ENCODE results near the gene MIPOL1.
A peak's percentile ranks its signal among the peaks of the same experiment; 100 is the strongest.
"Not testable (repeated sequence)": the region's sequence is repeated elsewhere in the genome, so short reads cannot be mapped to it uniquely, and the experiment has no call there.

Gene MIPOL1

GRCh38 chr14:37197421-37198272 lies at the start of gene MIPOL1:
Gene MIPOL1 (plus strand): TSS chr14:37197937. CDS start chr14:37247889, 49,952 bp downstream.
- no peak within 1 kb of the TSS for H3K27ac Mint-ChIP-seq
- H3K9me3 Mint-ChIP-seq (ENCODE audit: low read depth), result no peaks in the 10 kb centered on the region
- H3K4me3 Mint-ChIP-seq, result peak within 1 kb of the TSS; percentile 72
- no peaks in the 10 kb centered on the region for H3K36me3 Mint-ChIP-seq
- peaks cover 14% of the 10 kb centered on the region for H3K4me1 Mint-ChIP-seq (ENCODE audit: low read depth)
- peaks cover 10% of the 10 kb centered on the region for H3K27me3 Mint-ChIP-seq

- Mint-ChIP-seq H3K9me3 (ENCODE audit: low read depth) (peaks cover 11% of the 10 kb centered on the region), H3K27ac (no peak overlapping the region), H3K27me3 (peaks cover 3% of the 10 kb centered on the region), H3K4me1 (ENCODE audit: low read depth) (no peaks in the 10 kb centered on the region), H3K4me3 (no peak overlapping the region), H3K36me3 (peaks cover 3% of the 10 kb centered on the region)
Observed at GRCh38 chr14:37150414-37150813, 47.3 kb upstream of the MIPOL1 start.

GRCh38 chr14:37153005-37153404 lies 44.7 kb upstream of the MIPOL1 start:
- no peaks in the 10 kb centered on the region for H3K4me1 Mint-ChIP-seq (ENCODE audit: low read depth)
- no peak overlapping the region for H3K27ac Mint-ChIP-seq
- H3K4me3 Mint-ChIP-seq, result no peak overlapping the region
- peaks cover 3% of the 10 kb centered on the region for H3K36me3 Mint-ChIP-seq
- H3K9me3 Mint-ChIP-seq (ENCODE audit: low read depth), result peaks cover 13% of the 10 kb centered on the region
- peaks cover 3% of the 10 kb centered on the region for H3K27me3 Mint-ChIP-seq

- peaks cover 13% of the 10 kb centered on the region for H3K9me3 Mint-ChIP-seq (ENCODE audit: low read depth)
- H3K4me1 Mint-ChIP-seq (ENCODE audit: low read depth), result no peaks in the 10 kb centered on the region
- peaks cover 3% of the 10 kb centered on the region for H3K36me3 Mint-ChIP-seq
- H3K27me3 Mint-ChIP-seq, result peaks cover 3% of the 10 kb centered on the region
- no peak overlapping the region for H3K27ac Mint-ChIP-seq
- no peak overlapping the region for H3K4me3 Mint-ChIP-seq
Observed at GRCh38 chr14:37153483-37153882, 44.3 kb upstream of the MIPOL1 start.

- H3K9me3 Mint-ChIP-seq (ENCODE audit: low read depth), result peaks cover 28% of the 10 kb centered on the region
- H3K4me1 Mint-ChIP-seq (ENCODE audit: low read depth), result no peaks in the 10 kb centered on the region
- H3K27me3 Mint-ChIP-seq, result peaks cover 3% of the 10 kb centered on the region
- no peak overlapping the region for H3K4me3 Mint-ChIP-seq
- no peak overlapping the region for H3K27ac Mint-ChIP-seq
- H3K36me3 Mint-ChIP-seq, result peaks cover 3% of the 10 kb centered on the region
Observed at GRCh38 chr14:37157987-37158386, 39.8 kb upstream of the MIPOL1 start.

- not testable (repeated sequence) for H3K4me1 Mint-ChIP-seq (ENCODE audit: low read depth); H3K36me3 Mint-ChIP-seq; H3K27ac Mint-ChIP-seq; H3K4me3 Mint-ChIP-seq; H3K27me3 Mint-ChIP-seq
- peaks cover 15% of the 10 kb centered on the region for H3K9me3 Mint-ChIP-seq (ENCODE audit: low read depth)
Observed at GRCh38 chr14:37162307-37162706, 35.4 kb upstream of the MIPOL1 start.

- H3K4me3 Mint-ChIP-seq, result no peak overlapping the region
- H3K4me1 Mint-ChIP-seq (ENCODE audit: low read depth), result no peaks in the 10 kb centered on the region
- H3K36me3 Mint-ChIP-seq, result peaks cover 2% of the 10 kb centered on the region
- peaks cover 5% of the 10 kb centered on the region for H3K27me3 Mint-ChIP-seq
- H3K27ac Mint-ChIP-seq, result no peak overlapping the region
- H3K9me3 Mint-ChIP-seq (ENCODE audit: low read depth), result peaks cover 6% of the 10 kb centered on the region
Observed at GRCh38 chr14:37165794-37166193, 31.9 kb upstream of the MIPOL1 start.

- no peak overlapping the region for H3K4me3 Mint-ChIP-seq
- H3K9me3 Mint-ChIP-seq (ENCODE audit: low read depth), result no peaks in the 10 kb centered on the region
- H3K27ac Mint-ChIP-seq, result no peak overlapping the region
- peaks cover 8% of the 10 kb centered on the region for H3K27me3 Mint-ChIP-seq
- peaks cover 3% of the 10 kb centered on the region for H3K4me1 Mint-ChIP-seq (ENCODE audit: low read depth)
- peaks cover 2% of the 10 kb centered on the region for H3K36me3 Mint-ChIP-seq
Observed at GRCh38 chr14:37167151-37168047, 30.3 kb upstream of the MIPOL1 start.

GRCh38 chr14:37168721-37169120 lies 29.0 kb upstream of the MIPOL1 start:
- peaks cover 2% of the 10 kb centered on the region for H3K36me3 Mint-ChIP-seq
- H3K27me3 Mint-ChIP-seq, result peaks cover 14% of the 10 kb centered on the region
- H3K4me3 Mint-ChIP-seq, result no peak overlapping the region
- H3K27ac Mint-ChIP-seq, result no peak overlapping the region
- H3K9me3 Mint-ChIP-seq (ENCODE audit: low read depth), result peaks cover 4% of the 10 kb centered on the region
- peaks cover 3% of the 10 kb centered on the region for H3K4me1 Mint-ChIP-seq (ENCODE audit: low read depth)

GRCh38 chr14:37170237-37170636 lies 27.5 kb upstream of the MIPOL1 start:
- Mint-ChIP-seq H3K4me3 (no peak overlapping the region), H3K4me1 (ENCODE audit: low read depth) (peaks cover 3% of the 10 kb centered on the region), H3K36me3 (peaks cover 2% of the 10 kb centered on the region), H3K27ac (no peak overlapping the region), H3K27me3 (peaks cover 15% of the 10 kb centered on the region), H3K9me3 (ENCODE audit: low read depth) (peaks cover 4% of the 10 kb centered on the region)

- Mint-ChIP-seq H3K27me3 (peaks cover 15% of the 10 kb centered on the region), H3K9me3 (ENCODE audit: low read depth) (peaks cover 4% of the 10 kb centered on the region), H3K27ac (no peak overlapping the region), H3K36me3 (peaks cover 2% of the 10 kb centered on the region), H3K4me3 (no peak overlapping the region), H3K4me1 (ENCODE audit: low read depth) (peaks cover 3% of the 10 kb centered on the region)
Observed at GRCh38 chr14:37170993-37171392, 26.7 kb upstream of the MIPOL1 start.

- Mint-ChIP-seq H3K27ac (no peak overlapping the region), H3K27me3 (peaks cover 16% of the 10 kb centered on the region), H3K36me3 (peaks cover 2% of the 10 kb centered on the region), H3K4me3 (no peak overlapping the region), H3K9me3 (ENCODE audit: low read depth) (peaks cover 4% of the 10 kb centered on the region), H3K4me1 (ENCODE audit: low read depth) (peaks cover 3% of the 10 kb centered on the region)
Observed at GRCh38 chr14:37171678-37172023, 26.1 kb upstream of the MIPOL1 start.

- Mint-ChIP-seq H3K4me3 (peak within 1 kb of the TSS; percentile 44), H3K4me1 (ENCODE audit: low read depth) (peaks cover 3% of the 10 kb centered on the region), H3K9me3 (ENCODE audit: low read depth) (peaks cover 8% of the 10 kb centered on the region), H3K27ac (no peak within 1 kb of the TSS), H3K36me3 (peaks cover 2% of the 10 kb centered on the region), H3K27me3 (peaks cover 17% of the 10 kb centered on the region)
Observed at GRCh38 chr14:37172024-37172869, 25.5 kb upstream of the MIPOL1 start, which contains the start of gene SLC25A21. Gene SLC25A21 (minus strand): TSS chr14:37172606.

- H3K4me3 Mint-ChIP-seq, result no peak overlapping the region
- peaks cover 15% of the 10 kb centered on the region for H3K27me3 Mint-ChIP-seq
- peaks cover 3% of the 10 kb centered on the region for H3K4me1 Mint-ChIP-seq (ENCODE audit: low read depth)
- peaks cover 8% of the 10 kb centered on the region for H3K9me3 Mint-ChIP-seq (ENCODE audit: low read depth)
- H3K27ac Mint-ChIP-seq, result no peak overlapping the region
- peaks cover 2% of the 10 kb centered on the region for H3K36me3 Mint-ChIP-seq
Observed at GRCh38 chr14:37172936-37173614, 24.7 kb upstream of the MIPOL1 start.

All from activated naive CD8-positive, alpha-beta T cell (primary cell).